ENCODE measurements around the gene PWWP2B.

PWWP2B gene

DNA sequence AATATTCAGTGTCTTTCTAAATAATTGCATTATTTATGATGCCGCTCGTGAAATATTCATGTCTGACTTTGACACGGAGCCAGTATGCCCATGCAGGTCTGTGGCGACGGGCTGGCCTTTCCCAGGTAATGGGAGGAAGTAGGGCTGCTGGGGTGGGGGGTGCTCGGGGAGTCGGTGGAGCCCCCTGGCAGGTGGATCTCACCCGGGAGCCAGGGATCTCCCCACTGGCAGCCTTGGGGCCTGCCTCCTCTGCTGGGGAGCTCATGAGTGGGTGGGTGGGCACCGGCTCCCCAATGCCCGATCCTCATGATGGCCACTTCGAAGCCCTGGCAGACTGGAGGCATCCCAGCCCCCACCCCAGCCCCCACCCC lies 52.8 kb downstream of the PWWP2B start:
- FAIRE-seq = no peak

GRCh38 chr10:132450466-132450824 lies 53.4 kb downstream of the PWWP2B start:
- FAIRE-seq = no peak

DNA sequence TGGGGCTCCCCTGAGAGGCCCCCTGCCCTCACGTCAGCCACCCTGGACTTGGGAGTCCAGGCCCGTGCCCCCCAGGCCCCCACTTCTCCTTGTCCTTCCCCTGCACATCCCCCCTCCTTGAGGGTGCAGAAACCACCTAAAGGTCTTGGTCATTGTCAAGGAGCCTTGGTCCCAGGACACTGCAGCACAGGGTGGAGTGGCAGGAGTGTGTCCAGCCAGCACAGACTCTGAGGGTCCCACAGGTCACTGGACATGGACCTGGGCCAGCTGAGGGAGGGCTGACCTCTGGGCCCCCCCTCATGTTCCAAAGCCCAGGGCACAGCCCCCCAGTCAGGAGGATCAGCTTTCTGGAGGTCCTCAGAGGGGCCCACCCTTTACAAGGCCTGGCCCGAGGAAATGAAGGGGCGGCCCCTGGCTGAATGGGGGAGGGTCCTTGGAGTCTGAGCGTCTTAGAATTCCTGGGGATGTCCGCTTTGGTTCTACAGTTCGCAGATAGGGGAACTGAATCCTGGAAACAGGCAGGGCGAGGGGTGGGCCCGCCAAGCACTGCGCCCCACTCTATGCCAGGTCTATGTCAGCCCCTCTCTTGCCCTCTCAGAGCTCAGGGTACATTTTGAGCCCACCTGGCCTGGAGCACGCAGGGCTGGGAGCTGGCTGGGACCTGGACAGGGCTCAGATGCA lies 54.0 kb downstream of the PWWP2B start:
- FAIRE-seq = no peak

DNA sequence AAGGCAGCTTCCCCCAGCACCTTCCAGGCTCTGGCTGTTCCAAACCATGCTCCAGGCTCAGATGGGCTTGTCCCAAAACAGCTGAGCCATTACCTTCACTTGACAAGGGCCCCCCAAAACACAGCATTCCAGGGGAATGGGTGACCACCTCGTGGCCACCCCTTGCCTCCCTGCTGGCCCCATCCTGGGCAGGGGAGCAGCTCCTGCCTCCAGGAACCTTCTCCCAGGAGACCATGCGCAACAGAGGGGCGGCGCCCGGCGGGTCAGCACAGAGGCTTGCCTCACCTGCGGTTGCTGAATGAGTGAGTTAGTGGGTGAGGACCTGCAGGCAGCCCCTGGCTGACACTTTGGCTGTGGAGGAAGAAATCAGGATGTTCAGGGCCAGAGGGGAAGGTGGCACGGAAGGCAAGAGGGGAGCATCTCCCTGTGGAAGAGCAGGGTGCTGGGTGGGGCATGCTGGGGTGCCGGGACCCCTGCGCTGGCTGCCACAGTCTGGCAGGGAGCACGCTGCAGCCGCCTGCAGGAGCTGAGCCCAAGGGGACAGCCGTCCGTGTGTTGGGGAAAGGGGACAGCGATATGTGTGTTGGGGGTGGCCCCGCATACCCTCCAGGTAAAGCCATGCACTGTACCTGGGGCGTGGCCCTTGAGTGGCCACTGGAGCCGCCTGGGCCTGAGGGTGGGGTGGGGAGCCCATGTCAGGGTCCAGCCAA lies 54.7 kb downstream of the PWWP2B start:
- FAIRE-seq = no peak

DNA sequence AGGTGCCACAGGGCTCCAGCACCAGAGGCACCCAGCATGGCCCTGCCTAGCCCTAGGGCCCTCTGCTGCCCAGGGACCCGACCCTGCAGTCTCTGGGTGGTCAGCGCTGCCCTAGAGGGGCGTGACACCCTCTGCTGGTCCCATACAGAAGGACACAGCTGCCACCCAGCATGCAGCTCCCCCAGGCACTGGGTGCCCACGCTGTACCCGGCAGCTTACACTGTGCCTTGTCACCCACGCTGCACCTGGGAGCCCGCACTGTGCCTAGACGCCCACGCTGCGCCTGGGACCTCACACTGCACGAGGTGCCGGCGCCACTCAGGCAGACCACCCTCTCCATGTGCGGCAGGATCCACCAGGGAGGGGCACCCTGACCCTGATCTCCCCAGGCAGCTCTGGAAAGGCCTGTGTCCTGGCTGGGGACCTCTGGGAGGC lies 55.2 kb downstream of the PWWP2B start:
- FAIRE-seq = no peak

DNA sequence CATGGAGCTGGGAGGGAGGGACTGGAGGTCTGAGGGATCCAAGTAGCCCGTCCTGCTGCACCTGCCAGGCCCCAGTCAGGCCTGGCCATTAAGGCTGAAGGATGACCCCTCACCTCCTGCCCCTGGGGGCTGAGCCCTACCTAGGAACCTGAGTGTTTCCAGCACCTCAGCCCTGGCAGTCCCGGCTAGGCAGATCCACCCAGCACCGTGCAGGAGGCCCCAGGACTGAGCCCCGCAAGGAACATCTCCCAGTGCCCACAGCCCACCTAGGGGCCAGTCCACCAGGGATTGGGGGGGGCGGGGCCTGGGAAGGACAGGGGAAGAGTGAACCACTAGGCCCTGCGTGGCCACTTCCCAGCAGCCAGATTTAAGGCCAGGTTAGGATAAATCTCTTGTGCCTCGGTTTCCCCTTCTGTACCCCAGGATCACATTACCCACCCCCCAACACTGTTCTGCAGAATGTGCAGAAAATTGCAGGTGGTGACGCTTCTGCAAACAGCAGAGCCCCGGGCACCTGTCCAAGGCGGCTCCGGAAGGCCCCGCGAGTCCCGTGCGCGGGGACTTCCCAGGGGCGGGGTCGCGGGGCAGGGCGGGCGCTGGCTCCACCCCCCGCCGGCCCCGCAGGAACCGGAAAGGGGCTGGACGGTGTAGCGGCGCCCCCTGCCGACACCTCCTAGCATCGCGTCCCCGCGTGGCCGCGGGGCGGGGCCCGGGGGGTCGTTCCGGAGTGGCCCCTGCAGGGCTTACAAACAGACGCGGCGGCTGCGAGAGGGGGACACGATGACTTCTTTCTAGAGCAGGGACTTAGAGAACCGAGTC lies 55.9 kb downstream of the PWWP2B start:
- no peak for FAIRE-seq

DNA sequence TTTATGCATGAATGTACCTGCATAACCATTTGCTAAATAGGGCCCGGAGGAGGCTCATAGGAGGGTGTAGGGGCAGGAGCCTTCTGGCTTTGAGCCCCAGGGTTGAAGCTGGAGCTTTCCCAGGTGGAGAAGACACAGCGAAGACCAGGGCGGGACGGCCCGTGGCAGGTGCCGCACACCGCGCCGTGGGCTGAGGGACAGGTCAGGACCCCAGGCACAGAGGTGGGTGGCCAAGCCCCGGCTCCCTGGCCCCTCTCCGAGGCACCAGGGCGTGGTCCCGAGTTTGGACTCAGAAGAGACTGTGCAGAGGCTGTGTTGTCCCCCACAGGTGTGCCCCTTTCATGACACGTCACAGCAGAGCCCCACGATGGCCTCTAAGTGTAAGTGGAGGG lies 56.5 kb downstream of the PWWP2B start:
- FAIRE-seq = no peak

DNA sequence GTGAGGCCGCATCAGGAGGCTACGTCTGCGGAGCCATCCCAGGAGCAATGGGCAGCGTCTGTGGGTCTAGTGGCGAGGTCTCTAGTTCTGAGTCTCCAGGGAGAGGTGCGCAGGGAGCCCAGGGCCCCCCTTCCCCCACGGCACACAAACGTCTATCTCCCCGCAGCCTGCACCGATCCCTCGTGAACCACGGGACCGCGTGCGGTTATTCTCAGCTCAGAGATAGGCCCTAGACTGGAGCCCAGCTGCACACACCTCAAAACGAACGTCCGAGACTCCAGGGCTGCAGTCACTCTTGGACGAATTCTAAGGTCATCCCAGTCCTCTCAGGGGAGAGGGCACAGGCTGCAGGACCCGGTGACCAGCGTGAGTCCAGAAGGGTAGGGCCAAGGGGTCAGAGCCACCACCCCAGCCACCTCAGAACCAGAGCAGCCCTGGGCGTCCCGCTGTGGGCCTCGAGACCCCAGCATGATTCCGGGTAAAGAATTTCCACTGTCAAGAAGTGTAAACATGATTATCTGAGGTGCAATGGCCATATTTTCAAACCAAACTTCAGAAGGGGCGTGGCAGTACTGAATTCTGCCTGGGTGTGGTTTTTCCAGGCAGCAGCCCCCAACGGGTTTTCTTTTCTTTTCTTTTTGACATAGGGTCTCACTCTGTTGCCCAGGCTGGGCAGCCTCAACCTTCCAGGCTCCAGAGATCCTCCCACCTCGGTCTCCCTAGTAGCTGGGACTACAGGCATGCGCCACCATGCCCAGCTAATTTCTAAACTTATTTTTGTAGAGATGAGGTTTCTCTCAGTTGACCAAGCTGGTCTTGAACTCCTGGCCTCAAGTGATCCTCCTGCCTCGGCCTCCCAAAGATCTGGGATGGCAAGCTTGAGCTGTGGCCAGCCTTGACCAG lies 57.5 kb downstream of the PWWP2B start:
- FAIRE-seq = no peak

DNA sequence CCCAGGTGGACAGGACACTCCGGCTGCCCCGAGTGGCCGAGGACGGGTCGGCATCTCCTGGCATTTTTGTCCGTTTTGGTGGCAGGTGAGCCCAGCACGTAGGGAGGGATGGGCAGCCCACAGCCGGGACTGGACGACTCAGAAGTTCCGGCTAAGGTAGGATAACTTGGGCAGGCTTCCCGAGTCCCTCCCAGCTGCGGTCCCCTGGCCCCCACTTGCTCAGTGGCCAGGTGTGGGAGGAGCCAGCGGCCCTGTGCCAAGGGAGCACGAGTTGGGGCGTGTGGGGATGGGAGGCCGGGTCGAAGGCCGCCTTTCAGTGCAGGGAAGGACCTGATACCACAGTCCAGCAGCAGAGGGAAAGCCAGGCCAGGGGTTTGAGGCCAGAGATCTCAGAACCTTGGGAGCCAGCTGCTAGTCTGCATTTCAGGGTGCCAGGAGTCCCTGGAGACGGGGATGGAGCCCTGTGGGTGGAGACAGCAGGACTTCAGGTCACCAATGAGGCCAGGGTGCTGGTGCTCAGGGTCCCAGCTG lies 58.5 kb downstream of the PWWP2B start:
- FAIRE-seq = no peak

DNA sequence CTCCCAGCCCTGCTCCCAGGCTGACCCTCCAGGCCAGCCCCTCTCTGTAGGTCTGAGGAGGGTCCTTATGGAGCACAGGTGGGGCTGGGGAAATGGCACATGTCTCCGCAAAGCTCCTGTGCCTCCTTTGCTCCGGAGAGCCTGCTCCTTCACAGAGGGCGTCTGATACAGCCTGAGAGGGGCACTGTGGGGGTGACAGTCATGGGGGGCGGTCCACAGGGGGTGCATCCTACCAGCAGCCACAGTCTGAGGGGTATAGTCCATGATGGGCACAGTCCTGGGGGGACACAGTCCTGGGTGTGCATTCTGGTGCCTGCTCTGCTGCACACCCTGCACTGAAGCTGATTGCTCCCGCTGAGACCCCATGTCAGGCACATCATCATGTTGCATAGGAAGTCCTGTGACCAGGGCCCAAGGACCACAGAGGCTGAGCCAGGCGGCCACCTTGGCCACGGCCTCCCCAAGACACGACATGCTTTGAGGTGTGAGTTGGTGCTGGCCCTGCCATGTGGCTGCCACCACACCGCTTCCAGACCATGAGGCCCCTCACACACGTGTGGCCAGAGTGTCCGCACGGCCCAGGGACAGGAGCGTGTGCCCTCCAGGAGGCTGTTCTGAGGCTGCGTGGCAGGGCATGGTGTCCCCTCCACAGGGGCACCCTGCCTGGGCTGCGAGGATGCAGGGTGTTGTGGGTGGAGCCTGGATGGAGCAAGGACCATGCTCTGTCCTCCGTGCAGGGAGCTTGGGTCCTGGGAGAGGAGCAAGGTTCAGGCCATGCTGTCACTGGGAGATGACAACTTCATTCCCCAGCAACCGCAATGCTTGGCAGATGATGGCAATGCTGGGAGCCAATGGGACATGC lies 59.2 kb downstream of the PWWP2B start:
- FAIRE-seq = no peak

DNA sequence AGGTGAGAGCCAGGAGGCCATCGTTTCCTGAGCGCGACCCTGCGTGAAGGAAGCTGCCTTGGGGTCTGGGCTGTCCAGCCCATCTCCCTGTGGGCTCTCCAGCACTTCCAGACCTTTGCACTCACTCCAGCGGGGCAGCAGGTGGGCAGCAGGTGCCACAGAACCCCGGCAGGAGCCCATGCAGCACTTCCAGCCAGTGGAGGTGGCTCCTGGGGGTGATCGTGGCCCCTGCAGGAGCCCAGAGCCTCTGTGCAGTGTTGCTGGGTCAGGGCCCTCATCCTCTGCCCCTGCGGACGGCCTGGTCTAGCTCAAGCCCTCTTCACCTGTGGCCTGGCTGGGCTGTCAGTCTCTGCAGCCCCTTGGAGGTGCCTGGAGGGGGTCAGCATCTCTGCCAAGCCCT lies 59.9 kb downstream of the PWWP2B start:
- no peak for FAIRE-seq

GRCh38 chr10:132457328-132458070 lies 60.5 kb downstream of the PWWP2B start:
- FAIRE-seq = no peak

GRCh38 chr10:132458071-132458585 lies 61.1 kb downstream of the PWWP2B start:
- FAIRE-seq = no peak

- no peak for FAIRE-seq
These were observed 61.7 kb downstream of the PWWP2B start for GRCh38 chr10:132458586-132459300.

GRCh38 chr10:132459301-132460003 lies 62.5 kb downstream of the PWWP2B start:
- no peak for FAIRE-seq

GRCh38 chr10:132460071-132460470 lies 63.1 kb downstream of the PWWP2B start:
- no peak for FAIRE-seq

DNA sequence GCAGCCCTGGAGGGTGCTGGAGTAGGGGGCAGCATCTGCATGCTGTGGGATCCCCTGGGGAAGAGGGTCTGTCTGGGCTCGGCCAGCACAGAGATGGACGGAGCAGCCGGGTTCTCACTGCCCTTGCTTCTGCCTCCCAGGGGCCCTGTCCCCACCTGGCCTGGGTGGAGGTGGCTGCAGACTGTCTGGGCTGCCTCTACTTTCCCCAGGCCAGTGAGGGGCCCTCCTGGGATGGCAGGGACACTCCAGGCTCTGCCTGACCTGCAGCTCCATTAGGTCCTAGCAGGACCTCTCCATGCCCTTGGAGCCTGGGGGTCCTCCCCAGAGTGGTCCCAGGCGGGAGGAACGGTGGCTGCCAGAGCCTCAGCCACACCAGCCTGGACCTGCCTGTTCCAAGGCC lies 63.7 kb downstream of the PWWP2B start:
- no peak for FAIRE-seq

DNA sequence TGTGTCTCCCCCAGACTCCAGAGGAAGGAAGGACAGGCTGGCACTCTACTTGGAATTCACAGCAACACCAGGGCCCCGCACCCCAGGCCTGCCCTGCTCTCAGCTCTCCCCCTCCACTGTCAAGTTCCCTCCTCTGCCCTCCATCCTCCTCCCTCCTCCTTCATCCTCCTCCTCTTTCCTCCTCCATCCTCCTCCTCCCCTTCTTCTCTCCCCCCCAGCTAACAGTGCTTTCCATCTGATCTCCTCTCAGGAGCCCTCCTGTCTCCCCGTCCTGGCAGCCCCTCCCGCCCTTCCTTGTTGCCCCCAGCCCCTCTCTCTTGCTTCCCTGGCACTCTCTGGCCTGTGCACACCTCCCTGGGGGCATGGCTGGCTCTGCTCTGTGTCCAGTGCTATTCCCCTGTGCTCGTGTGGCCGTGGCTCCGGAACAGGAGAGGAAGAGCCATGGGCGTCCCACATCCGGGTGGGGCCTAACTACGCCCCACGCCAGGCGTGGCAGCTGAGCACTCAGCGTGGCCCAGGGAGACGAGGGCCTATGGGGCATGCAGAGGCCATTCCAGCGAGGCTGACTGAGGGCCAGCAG lies 64.2 kb downstream of the PWWP2B start:
- FAIRE-seq = no peak

DNA sequence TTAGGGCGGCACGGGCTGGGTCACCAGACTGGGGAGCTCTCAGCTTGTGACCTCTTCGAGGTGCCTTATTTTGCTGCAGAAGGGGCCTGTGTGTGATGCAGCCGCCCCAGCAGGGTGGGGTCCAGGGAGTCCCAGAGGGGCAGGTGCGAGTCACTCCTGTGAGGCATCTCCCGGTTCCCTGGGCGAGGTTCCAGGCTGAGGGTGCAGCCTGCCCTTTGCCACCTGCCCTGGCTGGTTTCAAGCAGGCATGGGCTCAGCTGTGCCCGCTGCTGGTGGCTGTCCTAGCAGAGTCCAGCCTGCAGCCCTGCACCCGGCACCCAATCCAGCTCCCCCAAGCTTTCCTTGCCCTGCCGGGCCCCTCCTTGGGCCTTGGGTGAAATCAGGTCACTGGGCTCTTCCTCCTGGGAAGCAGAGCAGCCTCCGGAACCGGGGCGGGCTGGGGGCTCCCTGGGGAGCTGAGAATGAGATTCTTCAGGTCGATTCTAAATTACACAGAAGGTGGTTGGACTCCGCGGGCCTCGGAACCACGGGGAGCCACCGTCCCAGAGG lies 64.8 kb downstream of the PWWP2B start:
- no peak for FAIRE-seq

Measured in islet of Langerhans (tissue), 1 donor.